Measurements from ENCODE around the gene JUND.

GRCh38 chr19:18283338-18283737, 1.9 kb upstream of the JUND start:
- TF ChIP-seq CTCF (IDR thresholded peaks at IDR 0.05; ENCODE audit: insufficient read depth, low read depth, low read length) (no peak), EZH2 (IDR thresholded peaks at IDR 0.05; ENCODE audit: insufficient read depth, low read length) (no peak)

All from astrocyte (in vitro differentiated cells and primary cell).